Measurements from ENCODE around the gene CYB561D1.

CYB561D1 gene

GRCh38 chr1:109493227-109493626, 667 bp upstream of the CYB561D1 start:
- peaks cover 26% of the 10 kb centered on the region for H3K4me1 ChIP-seq (ENCODE audit: insufficient read depth, low read length)
- H2AFZ ChIP-seq (ENCODE audit: low read depth, low read length): peak overlapping the region; percentile 88
- H3K27ac ChIP-seq (ENCODE audit: low read length): peak overlapping the region; percentile 65
- peaks cover 29% of the 10 kb centered on the region for H3K79me2 ChIP-seq (ENCODE audit: insufficient read depth, low read length)
- H3K9ac ChIP-seq (ENCODE audit: low read depth, low read length): peak overlapping the region; percentile 59
- no peaks in the 10 kb centered on the region for H3K9me3 ChIP-seq (ENCODE audit: insufficient read depth, low read length, severe bottlenecking)
- DNase-seq (no peak), ATAC-seq (ENCODE audit: insufficient read depth, low read depth) (no peak)
- peaks cover 14% of the 10 kb centered on the region for H4K20me1 ChIP-seq (ENCODE audit: insufficient read depth, low read length)
- peak overlapping the region in 1 of 2 experiments; percentile 74; a peak in 2 of 4 replicates for H3K4me3 ChIP-seq (ENCODE audit: low read depth in 1 of 2, low read length in 2 of 2)
- TF ChIP-seq EZH2 (IDR thresholded peaks at IDR 0.05; ENCODE audit: borderline replicate concordance, low read depth, low read length, severe bottlenecking) (no peak), CTCF (IDR thresholded peaks at IDR 0.05; ENCODE audit: borderline replicate concordance, extremely low read depth, low read length, poor library complexity, severe bottlenecking) (no peak)
- H3K27me3 ChIP-seq (ENCODE audit: insufficient read depth, low read length, poor library complexity): no peaks in the 10 kb centered on the region
- peak overlapping the region; percentile 76 for H3K4me2 ChIP-seq (ENCODE audit: insufficient read depth, low read length)
- peaks cover 63% of the 10 kb centered on the region for H3K36me3 ChIP-seq (ENCODE audit: insufficient read depth, low read length)

GRCh38 chr1:109495738-109496137, 1.8 kb downstream of the CYB561D1 start:
- Histone ChIP-seq H3K4me1 (ENCODE audit: insufficient read depth, low read length) (peaks cover 30% of the 10 kb centered on the region), H3K4me3 (ENCODE audit: low read depth in 1 of 2, low read length in 2 of 2) (no peak overlapping the region), H2AFZ (ENCODE audit: low read depth, low read length) (no peak overlapping the region), H3K9me3 (ENCODE audit: insufficient read depth, low read length, severe bottlenecking) (no peaks in the 10 kb centered on the region), H3K36me3 (ENCODE audit: insufficient read depth, low read length) (peaks cover 66% of the 10 kb centered on the region), H3K27me3 (ENCODE audit: insufficient read depth, low read length, poor library complexity) (no peaks in the 10 kb centered on the region), H3K79me2 (ENCODE audit: insufficient read depth, low read length) (peaks cover 29% of the 10 kb centered on the region), H3K27ac (ENCODE audit: low read length) (no peak overlapping the region), H4K20me1 (ENCODE audit: insufficient read depth, low read length) (peaks cover 21% of the 10 kb centered on the region), H3K9ac (ENCODE audit: low read depth, low read length) (no peak overlapping the region), H3K4me2 (ENCODE audit: insufficient read depth, low read length) (peak overlapping the region; percentile 76)
- no peak for TF ChIP-seq EZH2 (IDR thresholded peaks at IDR 0.05; ENCODE audit: borderline replicate concordance, low read depth, low read length, severe bottlenecking)
- TF ChIP-seq CTCF (IDR thresholded peaks at IDR 0.05; ENCODE audit: borderline replicate concordance, extremely low read depth, low read length, poor library complexity, severe bottlenecking): no peak
- DNase-seq (no peak), ATAC-seq (ENCODE audit: insufficient read depth, low read depth) (no peak)

- Histone ChIP-seq H2AFZ (ENCODE audit: low read depth, low read length) (no peak overlapping the region), H3K4me1 (ENCODE audit: insufficient read depth, low read length) (peaks cover 48% of the 10 kb centered on the region), H3K36me3 (ENCODE audit: insufficient read depth, low read length) (peaks cover 58% of the 10 kb centered on the region), H3K27ac (ENCODE audit: low read length) (no peak overlapping the region), H3K27me3 (ENCODE audit: insufficient read depth, low read length, poor library complexity) (no peaks in the 10 kb centered on the region), H3K4me2 (ENCODE audit: insufficient read depth, low read length) (no peak overlapping the region), H3K79me2 (ENCODE audit: insufficient read depth, low read length) (peaks cover 29% of the 10 kb centered on the region), H3K9ac (ENCODE audit: low read depth, low read length) (no peak overlapping the region), H4K20me1 (ENCODE audit: insufficient read depth, low read length) (peaks cover 22% of the 10 kb centered on the region), H3K4me3 (ENCODE audit: low read depth in 1 of 2, low read length in 2 of 2) (no peak overlapping the region), H3K9me3 (ENCODE audit: insufficient read depth, low read length, severe bottlenecking) (no peaks in the 10 kb centered on the region)
- DNase-seq: no peak
- no peak for ATAC-seq (ENCODE audit: insufficient read depth, low read depth)
- TF ChIP-seq EZH2 (IDR thresholded peaks at IDR 0.05; ENCODE audit: borderline replicate concordance, low read depth, low read length, severe bottlenecking): no peak
- TF ChIP-seq CTCF (IDR thresholded peaks at IDR 0.05; ENCODE audit: borderline replicate concordance, extremely low read depth, low read length, poor library complexity, severe bottlenecking): no peak
Measured at GRCh38 chr1:109497449-109498160, 3.7 kb downstream of the CYB561D1 start.
